Measurements from ENCODE around the gene COG5. TPM values are rescaled to one million over a fixed set of nuclear protein-coding genes. Genes with fewer than 3 reads are reported as not detected.

Gene COG5
- total RNA-seq, 1 experiment from 2014 or later, result 20.2 TPM

GRCh38 chr7:107506674-107507339 is 56.9 kb downstream of the COG5 start:
- Histone ChIP-seq H2BK12ac (ENCODE audit: insufficient read length, low read depth, low read length) (no peak overlapping the region), H3K4me2 (ENCODE audit: insufficient read depth, insufficient read length, low read length) (no peak overlapping the region)

More at GRCh38 chr7:107506674-107507339, 56.9 kb downstream of the COG5 start:
- no peak overlapping the region for H4K91ac ChIP-seq (ENCODE audit: insufficient read length, low read depth, low read length)
- no peak overlapping the region for H3K14ac ChIP-seq (ENCODE audit: insufficient read depth, low read length)
- no peak overlapping the region for H2BK120ac ChIP-seq (ENCODE audit: low read depth, low read length, poor library complexity, severe bottlenecking)
- H3K9me3 ChIP-seq (ENCODE audit: control insufficient read depth, low read depth, low read length), result peaks cover 6% of the 10 kb centered on the region
- H2AFZ ChIP-seq (ENCODE audit: low read length), result no peak overlapping the region
- H3K79me1 ChIP-seq (ENCODE audit: insufficient read depth, low read depth, low read length, poor library complexity, severe bottlenecking), result no peaks in the 10 kb centered on the region
- H3K9ac ChIP-seq (ENCODE audit: extremely low read depth, insufficient read length, low read length), result no peak overlapping the region
- H3K4me3 Mint-ChIP-seq, result no peak overlapping the region
- H4K8ac ChIP-seq (replicated peaks; ENCODE audit: insufficient read length, low read depth, low read length), result no peak overlapping the region
- H3K27ac Mint-ChIP-seq, result no peak overlapping the region; a peak in 1 of 7 replicates
- DNase-seq, result no peak
- H4K20me1 ChIP-seq (ENCODE audit: control insufficient read depth, insufficient read depth, insufficient read length), result no peaks in the 10 kb centered on the region
- no peak overlapping the region for H2BK5ac ChIP-seq (ENCODE audit: insufficient read length, low read length)
- H3K4ac ChIP-seq (ENCODE audit: low read depth, low read length), result no peak overlapping the region
- no peak overlapping the region for H2AK5ac ChIP-seq (ENCODE audit: insufficient read length, low read length)
- no peak overlapping the region for H3K23ac ChIP-seq (ENCODE audit: insufficient read length, low read depth, low read length)
- no peak overlapping the region for H3K56ac ChIP-seq (ENCODE audit: insufficient read length, low read depth, low read length)
- no peak overlapping the region for H3K27ac ChIP-seq (ENCODE audit: insufficient read length, low read depth, low read length)
- H3K27me3 ChIP-seq (ENCODE audit: insufficient read depth, low read length), result no peaks in the 10 kb centered on the region
- H3K23me2 ChIP-seq (ENCODE audit: insufficient read length, low read depth, low read length, poor library complexity, severe bottlenecking), result no peaks in the 10 kb centered on the region
- H4K5ac ChIP-seq (ENCODE audit: insufficient read length, low read depth, low read length), result no peak overlapping the region
- no peaks in the 10 kb centered on the region for H3K79me2 ChIP-seq (ENCODE audit: insufficient read depth, low read length)
- no peak overlapping the region for H2BK20ac ChIP-seq (ENCODE audit: low read depth, low read length, poor library complexity, severe bottlenecking)
- peaks cover 0 to 2% of the 10 kb centered on the region in 2 experiments; a peak in 1 of 4 replicates for H3K4me1 Mint-ChIP-seq
- H3K36me3 Mint-ChIP-seq (ENCODE audit: insufficient read depth in 1 of 3, low read depth in 3 of 3), result peaks cover 26 to 40% (median 39%) of the 10 kb centered on the region in 3 experiments
- H3K9me3 Mint-ChIP-seq, result peaks cover 28 to 36% of the 10 kb centered on the region in 2 experiments
- TF ChIP-seq, protein P1, sequence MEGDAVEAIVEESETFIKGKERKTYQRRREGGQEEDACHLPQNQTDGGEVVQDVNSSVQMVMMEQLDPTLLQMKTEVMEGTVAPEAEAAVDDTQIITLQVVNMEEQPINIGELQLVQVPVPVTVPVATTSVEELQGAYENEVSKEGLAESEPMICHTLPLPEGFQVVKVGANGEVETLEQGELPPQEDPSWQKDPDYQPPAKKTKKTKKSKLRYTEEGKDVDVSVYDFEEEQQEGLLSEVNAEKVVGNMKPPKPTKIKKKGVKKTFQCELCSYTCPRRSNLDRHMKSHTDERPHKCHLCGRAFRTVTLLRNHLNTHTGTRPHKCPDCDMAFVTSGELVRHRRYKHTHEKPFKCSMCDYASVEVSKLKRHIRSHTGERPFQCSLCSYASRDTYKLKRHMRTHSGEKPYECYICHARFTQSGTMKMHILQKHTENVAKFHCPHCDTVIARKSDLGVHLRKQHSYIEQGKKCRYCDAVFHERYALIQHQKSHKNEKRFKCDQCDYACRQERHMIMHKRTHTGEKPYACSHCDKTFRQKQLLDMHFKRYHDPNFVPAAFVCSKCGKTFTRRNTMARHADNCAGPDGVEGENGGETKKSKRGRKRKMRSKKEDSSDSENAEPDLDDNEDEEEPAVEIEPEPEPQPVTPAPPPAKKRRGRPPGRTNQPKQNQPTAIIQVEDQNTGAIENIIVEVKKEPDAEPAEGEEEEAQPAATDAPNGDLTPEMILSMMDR (conservative IDR thresholded peaks at IDR 0.05), result no peak
- no peak overlapping the region for H3T11ph ChIP-seq (ENCODE audit: low read length)
- no peak overlapping the region for H3K18ac ChIP-seq (ENCODE audit: insufficient read length, low read depth, low read length)
- no CpG with 5 or more reads among the region's 7 CpGs for WGBS (ENCODE audit: extremely low coverage, insufficient read length, low lambda C conversion rate)
- H3K4me1 ChIP-seq (ENCODE audit: insufficient read depth, low read length), result no peaks in the 10 kb centered on the region
- H3K27me3 Mint-ChIP-seq (ENCODE audit: low read depth), result peaks cover 2% of the 10 kb centered on the region; the same call in 1 of the 2 replicates
- H2BK15ac ChIP-seq (ENCODE audit: low read depth, low read length), result no peak overlapping the region

Measured in H9 (cell line).